ENCODE measurements around the gene NFE2L1.

DNA sequence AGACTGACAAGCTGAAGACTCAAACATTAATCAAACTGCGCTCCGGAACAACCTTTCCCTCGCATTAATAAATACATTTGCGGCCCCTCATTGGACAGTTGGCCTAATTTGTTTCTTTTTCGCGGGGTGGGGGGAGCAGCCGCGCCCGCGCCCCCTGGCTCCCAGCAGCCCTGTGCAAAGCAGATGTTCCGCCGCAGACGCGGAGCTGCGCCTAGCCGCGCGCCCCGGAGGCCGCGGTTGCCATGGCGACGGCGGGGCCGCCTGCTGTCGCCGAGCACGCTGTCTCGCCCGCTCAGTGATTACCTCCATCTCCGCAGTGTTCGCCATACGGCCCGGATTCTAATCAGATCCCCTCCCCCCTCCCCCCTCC is 36.0 kb upstream of the NFE2L1 start:
- TF ChIP-seq, protein P1, sequence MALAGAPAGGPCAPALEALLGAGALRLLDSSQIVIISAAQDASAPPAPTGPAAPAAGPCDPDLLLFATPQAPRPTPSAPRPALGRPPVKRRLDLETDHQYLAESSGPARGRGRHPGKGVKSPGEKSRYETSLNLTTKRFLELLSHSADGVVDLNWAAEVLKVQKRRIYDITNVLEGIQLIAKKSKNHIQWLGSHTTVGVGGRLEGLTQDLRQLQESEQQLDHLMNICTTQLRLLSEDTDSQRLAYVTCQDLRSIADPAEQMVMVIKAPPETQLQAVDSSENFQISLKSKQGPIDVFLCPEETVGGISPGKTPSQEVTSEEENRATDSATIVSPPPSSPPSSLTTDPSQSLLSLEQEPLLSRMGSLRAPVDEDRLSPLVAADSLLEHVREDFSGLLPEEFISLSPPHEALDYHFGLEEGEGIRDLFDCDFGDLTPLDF (CRISPR knock-in tag; IDR thresholded peaks at IDR 0.05), result no peak
- TF ChIP-seq TRIM28 (IDR thresholded peaks at IDR 0.05), result no peak
- TF ChIP-seq MXI1 (IDR thresholded peaks at IDR 0.05; ENCODE audit: low read depth, low read length), result no peak
- no peak for TF ChIP-seq ZNF224 (CRISPR knock-in tag; IDR thresholded peaks at IDR 0.05)
- TF ChIP-seq, protein P2, sequence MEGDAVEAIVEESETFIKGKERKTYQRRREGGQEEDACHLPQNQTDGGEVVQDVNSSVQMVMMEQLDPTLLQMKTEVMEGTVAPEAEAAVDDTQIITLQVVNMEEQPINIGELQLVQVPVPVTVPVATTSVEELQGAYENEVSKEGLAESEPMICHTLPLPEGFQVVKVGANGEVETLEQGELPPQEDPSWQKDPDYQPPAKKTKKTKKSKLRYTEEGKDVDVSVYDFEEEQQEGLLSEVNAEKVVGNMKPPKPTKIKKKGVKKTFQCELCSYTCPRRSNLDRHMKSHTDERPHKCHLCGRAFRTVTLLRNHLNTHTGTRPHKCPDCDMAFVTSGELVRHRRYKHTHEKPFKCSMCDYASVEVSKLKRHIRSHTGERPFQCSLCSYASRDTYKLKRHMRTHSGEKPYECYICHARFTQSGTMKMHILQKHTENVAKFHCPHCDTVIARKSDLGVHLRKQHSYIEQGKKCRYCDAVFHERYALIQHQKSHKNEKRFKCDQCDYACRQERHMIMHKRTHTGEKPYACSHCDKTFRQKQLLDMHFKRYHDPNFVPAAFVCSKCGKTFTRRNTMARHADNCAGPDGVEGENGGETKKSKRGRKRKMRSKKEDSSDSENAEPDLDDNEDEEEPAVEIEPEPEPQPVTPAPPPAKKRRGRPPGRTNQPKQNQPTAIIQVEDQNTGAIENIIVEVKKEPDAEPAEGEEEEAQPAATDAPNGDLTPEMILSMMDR (IDR thresholded peaks at IDR 0.05 in 2 of 3, conservative IDR thresholded peaks at IDR 0.05 in 1 of 3; ENCODE audit: insufficient read depth in 2 of 3, low read depth in 1 of 3, low read length in 3 of 3), result 0 out of 6 replicates have a peak, but pooled peaks of 1 of the 3 experiments have one; percentile 3
- TF ChIP-seq ZNF311 (CRISPR knock-in tag; IDR thresholded peaks at IDR 0.05), result no peak
- TF ChIP-seq SP1 (CRISPR knock-in tag; IDR thresholded peaks at IDR 0.05), result no peak
- no peak for TF ChIP-seq CBFB (CRISPR knock-in tag; IDR thresholded peaks at IDR 0.05)
